ENCODE measurements around the gene PARD3. TPM values are rescaled to one million over a fixed set of nuclear protein-coding genes. Genes with fewer than 3 reads are reported as not detected.
"Not testable (repeated sequence)": the region's sequence is repeated elsewhere in the genome, so short reads cannot be mapped to it uniquely, and the experiment has no call there.

Gene PARD3
- total and polyA plus RNA-seq, 2 experiments from 2014 or later, result 6.3 to 21.2 TPM

DNA sequence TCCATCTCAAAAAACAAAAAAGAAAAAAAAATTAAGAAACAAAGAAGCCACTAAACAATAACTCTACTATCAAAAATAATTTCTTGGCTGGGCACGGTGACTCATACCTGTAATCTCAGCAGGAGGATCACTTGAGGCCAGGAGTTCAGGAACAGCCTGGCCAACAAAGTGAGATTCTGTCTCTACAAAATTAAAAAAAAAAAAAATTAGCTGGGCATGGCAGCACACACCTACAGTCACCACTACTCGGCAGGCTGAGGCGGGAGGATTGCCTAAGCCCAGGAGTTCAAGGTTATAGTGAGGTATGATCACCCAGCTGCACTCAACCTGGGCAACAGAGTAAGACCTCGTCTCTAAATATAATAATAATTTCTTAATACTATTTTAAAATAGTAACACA, 69.0 kb downstream of the PARD3 start:
- H3K9me3 ChIP-seq (ENCODE audit: low read depth), result no peaks in the 10 kb centered on the region
- peaks cover 14% of the 10 kb centered on the region for H3F3A ChIP-seq (ENCODE audit: insufficient read depth)
- H3K4me3 ChIP-seq, result no peak overlapping the region
- 90 to 95% methylated on average over 4 of the region's 4 CpGs for WGBS, 2 experiments (ENCODE audit: low coverage in 1 of 2, low lambda C conversion rate in 2 of 2, missing lambda C conversion rate in 2 of 2)
- no peaks in the 10 kb centered on the region for H4K20me1 ChIP-seq (ENCODE audit: insufficient read depth)
- TF ChIP-seq EZH2phosphoT487 (IDR thresholded peaks at IDR 0.05; ENCODE audit: insufficient read depth, low read depth) (no peak), EZH2 (IDR thresholded peaks at IDR 0.05; ENCODE audit: insufficient read depth, poor library complexity, severe bottlenecking) (no peak)
- no peak overlapping the region for H2AFZ ChIP-seq
- H3K4me2 ChIP-seq (ENCODE audit: unreplicated experiment), result no peak overlapping the region
- no peak for DNase-seq
- no peaks in the 10 kb centered on the region for H3K36me3 ChIP-seq (ENCODE audit: low read depth)
- no peaks in the 10 kb centered on the region for H3K27me3 ChIP-seq (replicated peaks; ENCODE audit: insufficient read depth)
- in situ Hi-C loops (cut with MboI), result no loop called here
- peaks cover 10% of the 10 kb centered on the region for H3K4me1 ChIP-seq (ENCODE audit: insufficient read depth)
- no peak overlapping the region for H3K9ac ChIP-seq
- no peaks in the 10 kb centered on the region for H3K9me2 ChIP-seq (ENCODE audit: insufficient read depth)
- peaks cover 65% of the 10 kb centered on the region for H3K79me2 ChIP-seq (ENCODE audit: insufficient read depth)
- no peak overlapping the region for H3K27ac ChIP-seq

DNA sequence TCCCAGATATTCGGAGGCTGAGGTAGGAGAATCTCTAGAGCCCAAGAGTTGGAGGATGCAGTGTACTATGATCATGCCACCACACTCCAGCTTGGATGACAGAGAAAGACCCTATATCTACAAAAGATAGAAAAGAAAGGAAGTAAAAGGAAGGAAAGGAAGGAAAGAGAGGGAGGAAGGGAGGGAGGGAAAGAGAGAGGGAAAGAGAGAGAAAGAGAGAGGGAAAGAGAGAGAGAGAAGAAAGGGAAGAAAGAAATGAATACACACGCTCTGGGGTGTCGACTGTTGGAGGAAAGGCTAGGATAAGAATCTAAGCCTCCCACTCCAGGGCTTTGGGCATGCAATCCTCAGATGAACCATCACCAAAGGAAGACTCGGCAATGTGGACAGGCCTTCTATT, 69.9 kb downstream of the PARD3 start:
- H4K20me1 ChIP-seq (ENCODE audit: insufficient read depth), result no peaks in the 10 kb centered on the region
- TF ChIP-seq EZH2phosphoT487 (IDR thresholded peaks at IDR 0.05; ENCODE audit: insufficient read depth, low read depth) (no peak), EZH2 (IDR thresholded peaks at IDR 0.05; ENCODE audit: insufficient read depth, poor library complexity, severe bottlenecking) (no peak)
- 90 to 100% methylated on average over 4 of the region's 4 CpGs for WGBS, 2 experiments (ENCODE audit: low coverage in 1 of 2, low lambda C conversion rate in 2 of 2, missing lambda C conversion rate in 2 of 2)
- no peak overlapping the region for H3K9ac ChIP-seq
- peaks cover 14% of the 10 kb centered on the region for H3K4me1 ChIP-seq (ENCODE audit: insufficient read depth)
- H3F3A ChIP-seq (ENCODE audit: insufficient read depth), result peaks cover 14% of the 10 kb centered on the region
- DNase-seq, result no peak
- H3K4me3 ChIP-seq, result no peak overlapping the region
- no peaks in the 10 kb centered on the region for H3K9me3 ChIP-seq (ENCODE audit: low read depth)
- H3K27me3 ChIP-seq (replicated peaks; ENCODE audit: insufficient read depth), result no peaks in the 10 kb centered on the region
- H3K79me2 ChIP-seq (ENCODE audit: insufficient read depth), result peaks cover 66% of the 10 kb centered on the region
- in situ Hi-C loops (cut with MboI), result no loop called here
- H2AFZ ChIP-seq, result no peak overlapping the region
- H3K27ac ChIP-seq, result no peak overlapping the region
- H3K36me3 ChIP-seq (ENCODE audit: low read depth), result no peaks in the 10 kb centered on the region
- H3K4me2 ChIP-seq (ENCODE audit: unreplicated experiment), result no peak overlapping the region
- no peaks in the 10 kb centered on the region for H3K9me2 ChIP-seq (ENCODE audit: insufficient read depth)

DNA sequence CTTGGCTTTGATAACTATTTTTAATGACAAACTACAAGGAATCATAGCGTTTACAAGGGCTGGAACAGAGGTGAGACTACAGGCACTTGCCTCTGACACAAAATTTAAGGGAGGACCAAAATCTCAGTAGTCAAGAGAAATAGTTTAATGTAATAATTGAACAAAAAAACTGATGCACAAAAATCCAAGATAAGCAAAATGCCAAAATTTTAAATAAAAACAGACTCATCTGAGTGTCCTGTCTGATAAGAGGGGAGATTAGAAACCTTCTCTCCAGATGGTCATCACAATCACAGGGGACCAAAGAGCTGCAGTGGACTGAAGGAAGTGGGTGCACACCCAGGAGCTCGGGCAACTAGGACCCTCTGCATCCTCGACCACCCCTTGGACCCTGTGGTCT, 70.5 kb downstream of the PARD3 start:
- Histone ChIP-seq H3K27me3 (replicated peaks; ENCODE audit: insufficient read depth) (no peaks in the 10 kb centered on the region), H3K9me3 (ENCODE audit: low read depth) (no peaks in the 10 kb centered on the region), H3K27ac (no peak overlapping the region), H3K79me2 (ENCODE audit: insufficient read depth) (peaks cover 62% of the 10 kb centered on the region), H3K4me3 (no peak overlapping the region), H3K4me2 (ENCODE audit: unreplicated experiment) (no peak overlapping the region), H3K9ac (no peak overlapping the region), H3K4me1 (ENCODE audit: insufficient read depth) (peaks cover 20% of the 10 kb centered on the region), H3K36me3 (ENCODE audit: low read depth) (no peaks in the 10 kb centered on the region), H2AFZ (no peak overlapping the region), H3F3A (ENCODE audit: insufficient read depth) (peaks cover 17% of the 10 kb centered on the region), H3K9me2 (ENCODE audit: insufficient read depth) (no peaks in the 10 kb centered on the region), H4K20me1 (ENCODE audit: insufficient read depth) (no peaks in the 10 kb centered on the region)
- DNase-seq, result no peak
- 75 to 78% methylated on average over 3 of the region's 3 CpGs for WGBS, 2 experiments (ENCODE audit: low coverage in 1 of 2, low lambda C conversion rate in 2 of 2, missing lambda C conversion rate in 2 of 2)
- in situ Hi-C loops (cut with MboI), result no loop called here
- TF ChIP-seq EZH2 (IDR thresholded peaks at IDR 0.05; ENCODE audit: insufficient read depth, poor library complexity, severe bottlenecking), result no peak
- no peak for TF ChIP-seq EZH2phosphoT487 (IDR thresholded peaks at IDR 0.05; ENCODE audit: insufficient read depth, low read depth)

DNA sequence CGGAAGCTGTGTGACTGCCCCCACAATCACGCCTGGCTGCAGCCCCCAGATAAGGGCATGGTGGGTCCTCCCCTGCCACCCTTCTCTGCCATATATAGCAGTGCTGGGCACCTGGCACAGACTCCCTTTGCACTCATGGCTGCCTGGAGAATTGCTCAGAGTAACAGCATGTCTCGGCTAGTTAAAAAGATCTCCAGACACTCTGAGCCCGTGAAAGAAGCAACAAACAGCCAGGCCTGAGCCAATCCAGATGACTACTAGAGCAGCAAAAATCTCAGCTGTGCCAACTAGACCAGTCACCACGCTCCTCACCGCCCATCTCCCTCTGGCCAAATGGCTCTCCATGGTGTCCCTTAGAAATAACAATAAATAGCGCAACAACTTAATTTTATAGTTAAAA, 71.3 kb downstream of the PARD3 start:
- H3K4me1 ChIP-seq (ENCODE audit: insufficient read depth), result peaks cover 27% of the 10 kb centered on the region
- no peaks in the 10 kb centered on the region for H3K36me3 ChIP-seq (ENCODE audit: low read depth)
- 0 out of 2 replicates have a peak overlapping the region, but pooled peaks have one; percentile 13 for H3K4me3 ChIP-seq
- DNase-seq, result peak; percentile 88
- no peaks in the 10 kb centered on the region for H4K20me1 ChIP-seq (ENCODE audit: insufficient read depth)
- H3K27ac ChIP-seq, result peak overlapping the region; percentile 50
- H3K9ac ChIP-seq, result peak overlapping the region; percentile 25; the same call in 1 of the 2 replicates
- in situ Hi-C loops (cut with MboI), result no loop called here
- H3K9me3 ChIP-seq (ENCODE audit: low read depth), result no peaks in the 10 kb centered on the region
- H3K27me3 ChIP-seq (replicated peaks; ENCODE audit: insufficient read depth), result no peaks in the 10 kb centered on the region
- TF ChIP-seq EZH2 (IDR thresholded peaks at IDR 0.05; ENCODE audit: insufficient read depth, poor library complexity, severe bottlenecking), result no peak
- TF ChIP-seq EZH2phosphoT487 (IDR thresholded peaks at IDR 0.05; ENCODE audit: insufficient read depth, low read depth), result no peak
- no peak overlapping the region for H2AFZ ChIP-seq
- peaks cover 25% of the 10 kb centered on the region for H3F3A ChIP-seq (ENCODE audit: insufficient read depth)
- peak overlapping the region; percentile 68 for H3K4me2 ChIP-seq (ENCODE audit: unreplicated experiment)
- WGBS, 2 experiments (ENCODE audit: low coverage in 1 of 2, low lambda C conversion rate in 2 of 2, missing lambda C conversion rate in 2 of 2), result 22 to 24% methylated on average over 7 of the region's 7 CpGs
- H3K79me2 ChIP-seq (ENCODE audit: insufficient read depth), result peaks cover 62% of the 10 kb centered on the region
- no peaks in the 10 kb centered on the region for H3K9me2 ChIP-seq (ENCODE audit: insufficient read depth)

DNA sequence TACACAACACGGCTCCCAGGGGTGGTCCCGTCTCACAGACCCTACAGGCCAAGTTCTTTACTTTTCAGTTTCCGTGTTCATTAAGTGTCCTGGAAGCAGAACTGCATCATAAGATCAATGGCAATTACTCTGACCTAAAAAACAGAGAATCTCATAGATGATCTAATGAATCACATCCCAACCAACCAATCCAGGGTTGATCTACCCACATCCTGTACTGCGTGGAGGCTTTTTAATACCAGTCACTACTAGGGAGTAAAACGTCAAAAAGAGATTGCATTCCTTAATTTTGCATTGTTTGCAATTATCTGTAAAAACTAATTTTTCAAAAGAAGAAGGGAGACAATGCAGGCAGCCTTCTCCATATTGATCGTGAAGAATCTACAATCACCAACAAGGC, 72.6 kb downstream of the PARD3 start:
- peaks cover 71% of the 10 kb centered on the region for H3K79me2 ChIP-seq (ENCODE audit: insufficient read depth)
- H3F3A ChIP-seq (ENCODE audit: insufficient read depth), result peaks cover 26% of the 10 kb centered on the region
- no peak overlapping the region for H2AFZ ChIP-seq
- no peak for DNase-seq
- H3K36me3 ChIP-seq (ENCODE audit: low read depth), result no peaks in the 10 kb centered on the region
- peaks cover 27% of the 10 kb centered on the region for H3K4me1 ChIP-seq (ENCODE audit: insufficient read depth)
- no peak overlapping the region for H3K4me2 ChIP-seq (ENCODE audit: unreplicated experiment)
- no peak overlapping the region for H3K27ac ChIP-seq
- WGBS, 2 experiments (ENCODE audit: low coverage in 1 of 2, low lambda C conversion rate in 2 of 2, missing lambda C conversion rate in 2 of 2), result 86 to 88% methylated on average over 6 of the region's 6 CpGs
- no peak overlapping the region for H3K9ac ChIP-seq
- H3K4me3 ChIP-seq, result no peak overlapping the region
- TF ChIP-seq EZH2 (IDR thresholded peaks at IDR 0.05; ENCODE audit: insufficient read depth, poor library complexity, severe bottlenecking) (no peak), EZH2phosphoT487 (IDR thresholded peaks at IDR 0.05; ENCODE audit: insufficient read depth, low read depth) (no peak)
- H3K9me3 ChIP-seq (ENCODE audit: low read depth), result no peaks in the 10 kb centered on the region
- H4K20me1 ChIP-seq (ENCODE audit: insufficient read depth), result no peaks in the 10 kb centered on the region
- H3K9me2 ChIP-seq (ENCODE audit: insufficient read depth), result no peaks in the 10 kb centered on the region
- no peaks in the 10 kb centered on the region for H3K27me3 ChIP-seq (replicated peaks; ENCODE audit: insufficient read depth)
- in situ Hi-C loops (cut with MboI), result no loop called here

DNA sequence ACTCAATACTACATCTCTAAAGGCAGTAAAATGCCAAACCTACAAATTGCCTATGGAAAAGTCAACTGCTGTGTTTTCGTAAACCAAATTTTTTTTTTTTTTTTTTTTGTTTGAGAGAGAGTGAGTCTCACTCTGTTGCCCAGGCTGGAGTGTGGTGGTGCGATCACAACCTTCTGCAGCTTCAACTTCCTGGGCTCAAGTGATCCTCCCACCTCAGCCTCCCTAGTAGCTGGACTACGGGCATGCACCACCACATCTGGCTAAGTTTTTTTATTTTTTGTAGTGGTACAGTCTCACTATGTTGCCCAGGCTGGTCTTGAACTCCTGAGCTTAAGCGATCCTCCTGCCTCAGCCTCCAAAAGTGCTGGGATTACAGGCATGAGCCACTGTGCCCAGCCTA, 74.0 kb downstream of the PARD3 start:
- H3K27me3 ChIP-seq (replicated peaks; ENCODE audit: insufficient read depth); H2AFZ ChIP-seq; DNase-seq; H3K9me3 ChIP-seq (ENCODE audit: low read depth); H3K36me3 ChIP-seq (ENCODE audit: low read depth); H3K4me3 ChIP-seq; H3K9ac ChIP-seq; H4K20me1 ChIP-seq (ENCODE audit: insufficient read depth); in situ Hi-C loops (cut with MboI); H3K4me2 ChIP-seq (ENCODE audit: unreplicated experiment); H3K9me2 ChIP-seq (ENCODE audit: insufficient read depth); H3K27ac ChIP-seq: not testable (repeated sequence)
- Histone ChIP-seq H3K79me2 (ENCODE audit: insufficient read depth) (peaks cover 76% of the 10 kb centered on the region), H3F3A (ENCODE audit: insufficient read depth) (peaks cover 26% of the 10 kb centered on the region), H3K4me1 (ENCODE audit: insufficient read depth) (peaks cover 27% of the 10 kb centered on the region)
- WGBS, 2 experiments (ENCODE audit: low coverage in 1 of 2, low lambda C conversion rate in 2 of 2, missing lambda C conversion rate in 2 of 2), result 86% methylated on average over 4 of the region's 4 CpGs
